ENCODE measurements around the gene CAPN7.

CAPN7 gene

DNA sequence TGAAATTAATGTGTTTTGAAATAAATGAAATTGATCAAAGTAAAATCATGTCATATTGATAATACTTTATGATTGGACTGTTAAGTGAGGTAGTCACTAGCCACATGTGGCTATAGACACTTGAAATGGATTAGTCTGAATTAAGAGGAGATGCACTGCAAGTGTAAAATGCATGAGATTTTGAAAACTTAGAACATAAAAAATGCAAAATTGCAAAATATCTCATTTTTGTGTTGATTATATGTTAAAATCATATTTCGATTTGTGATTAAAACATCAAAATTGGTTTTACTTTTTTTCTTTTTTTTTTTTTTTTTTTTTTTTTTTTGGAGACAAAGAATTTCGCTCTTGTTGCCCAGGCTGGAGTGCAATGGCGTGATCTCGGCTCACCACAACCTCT, 23.2 kb downstream of the CAPN7 start:
- TF ChIP-seq, protein P1, sequence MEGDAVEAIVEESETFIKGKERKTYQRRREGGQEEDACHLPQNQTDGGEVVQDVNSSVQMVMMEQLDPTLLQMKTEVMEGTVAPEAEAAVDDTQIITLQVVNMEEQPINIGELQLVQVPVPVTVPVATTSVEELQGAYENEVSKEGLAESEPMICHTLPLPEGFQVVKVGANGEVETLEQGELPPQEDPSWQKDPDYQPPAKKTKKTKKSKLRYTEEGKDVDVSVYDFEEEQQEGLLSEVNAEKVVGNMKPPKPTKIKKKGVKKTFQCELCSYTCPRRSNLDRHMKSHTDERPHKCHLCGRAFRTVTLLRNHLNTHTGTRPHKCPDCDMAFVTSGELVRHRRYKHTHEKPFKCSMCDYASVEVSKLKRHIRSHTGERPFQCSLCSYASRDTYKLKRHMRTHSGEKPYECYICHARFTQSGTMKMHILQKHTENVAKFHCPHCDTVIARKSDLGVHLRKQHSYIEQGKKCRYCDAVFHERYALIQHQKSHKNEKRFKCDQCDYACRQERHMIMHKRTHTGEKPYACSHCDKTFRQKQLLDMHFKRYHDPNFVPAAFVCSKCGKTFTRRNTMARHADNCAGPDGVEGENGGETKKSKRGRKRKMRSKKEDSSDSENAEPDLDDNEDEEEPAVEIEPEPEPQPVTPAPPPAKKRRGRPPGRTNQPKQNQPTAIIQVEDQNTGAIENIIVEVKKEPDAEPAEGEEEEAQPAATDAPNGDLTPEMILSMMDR (IDR thresholded peaks at IDR 0.05), result no peak

DNA sequence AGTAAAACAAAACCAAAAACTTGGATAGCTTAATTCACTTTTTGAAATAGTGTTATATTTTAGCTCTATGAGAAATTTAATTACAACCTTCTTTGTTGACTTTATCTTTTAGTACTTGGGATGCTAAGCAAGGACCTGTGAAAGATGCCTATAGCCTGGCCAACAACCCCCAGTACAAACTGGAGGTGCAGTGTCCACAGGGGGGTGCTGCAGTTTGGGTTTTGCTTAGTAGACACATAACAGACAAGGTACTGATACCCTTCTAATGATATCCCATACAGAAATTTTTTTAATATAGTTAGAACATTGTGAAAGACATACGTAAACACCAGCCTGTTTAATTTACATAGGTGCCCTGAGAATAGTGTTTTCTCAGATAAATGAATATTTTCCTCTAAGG, 35.3 kb downstream of the CAPN7 start:
- TF ChIP-seq, protein P1 (IDR thresholded peaks at IDR 0.05), result peak; percentile 28; the same call in 1 of the 2 replicates

GRCh38 chr3:15243822-15244482, 37.9 kb downstream of the CAPN7 start:
- TF ChIP-seq, protein P1 (IDR thresholded peaks at IDR 0.05), result no peak

DNA sequence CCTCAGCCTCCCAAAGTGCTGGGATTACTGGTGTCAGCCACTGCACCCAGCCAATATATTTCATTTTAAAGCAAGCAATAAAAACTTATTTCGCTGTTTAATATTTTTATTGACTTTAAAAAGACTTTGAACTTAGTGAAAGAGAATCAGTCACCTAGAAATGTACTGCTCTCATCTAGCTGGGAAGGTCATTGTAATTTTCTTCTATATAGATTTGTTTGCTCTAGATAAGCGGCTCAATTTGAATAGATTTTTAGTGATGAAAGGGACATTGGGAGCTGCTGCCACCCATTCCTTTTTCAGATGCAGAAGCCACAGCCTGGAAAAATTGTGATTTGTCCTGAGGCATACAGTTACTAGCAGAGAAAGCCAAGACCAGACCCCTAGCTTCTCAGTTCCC, 40.1 kb downstream of the CAPN7 start:
- TF ChIP-seq, protein P1 (IDR thresholded peaks at IDR 0.05), result no peak

DNA sequence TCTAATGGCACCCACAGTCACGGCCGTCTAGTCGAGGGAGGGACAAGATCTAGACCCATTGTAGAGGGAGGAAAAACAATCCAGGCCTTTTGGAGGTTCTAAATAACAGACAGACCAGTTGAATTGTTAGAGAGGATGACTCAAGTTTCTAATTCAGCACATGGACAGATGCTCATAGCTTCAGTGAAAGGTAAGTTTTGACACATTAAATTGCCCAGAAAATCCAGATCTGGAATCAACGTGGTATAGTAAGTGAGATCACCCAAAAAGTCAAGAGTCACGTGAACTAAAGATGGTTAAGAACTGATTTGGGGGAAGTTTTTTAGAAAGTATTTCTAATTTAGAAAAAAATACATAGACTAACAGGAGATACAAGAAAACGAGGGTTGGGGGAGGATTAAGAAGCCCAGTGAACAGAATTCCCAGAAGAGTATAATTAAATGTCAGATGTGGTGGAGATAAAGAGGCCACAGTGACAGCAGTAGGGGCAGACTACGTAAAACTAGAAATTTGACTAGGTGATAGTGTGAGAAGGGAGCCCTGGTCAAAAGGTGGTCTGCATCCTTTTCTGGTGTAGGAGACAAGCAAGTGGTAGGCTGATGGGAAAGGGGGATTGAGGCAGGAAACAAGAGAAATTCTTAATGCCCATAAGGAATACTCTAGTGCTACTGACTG, 47.1 kb downstream of the CAPN7 start:
- TF ChIP-seq, protein P1 (IDR thresholded peaks at IDR 0.05), result no peak

DNA sequence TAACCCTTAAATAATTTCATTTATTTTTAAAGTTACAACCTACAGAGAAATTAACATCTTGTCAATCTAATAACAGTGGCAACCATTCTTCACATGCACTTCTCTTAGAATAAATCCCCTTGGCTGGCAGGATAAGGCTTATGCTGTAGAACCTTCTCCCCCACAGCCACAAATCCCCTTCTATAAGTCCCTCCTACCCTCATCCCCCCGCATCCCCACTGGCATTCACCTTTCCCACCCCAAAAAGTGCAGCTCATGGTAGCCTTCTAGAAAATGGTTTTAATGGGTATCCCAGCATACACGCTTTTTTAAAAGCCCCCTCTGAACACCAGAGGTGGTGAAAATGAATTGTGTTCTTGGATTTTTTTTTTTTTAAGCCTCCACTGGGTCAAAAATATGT, 49.2 kb downstream of the CAPN7 start:
- TF ChIP-seq, protein P1 (IDR thresholded peaks at IDR 0.05), result no peak

GRCh38 chr3:15256861-15257341, 50.9 kb downstream of the CAPN7 start:
- TF ChIP-seq, protein P1 (IDR thresholded peaks at IDR 0.05), result no peak
